ENCODE measurements around the gene G3BP2.

The G3BP2 gene

DNA sequence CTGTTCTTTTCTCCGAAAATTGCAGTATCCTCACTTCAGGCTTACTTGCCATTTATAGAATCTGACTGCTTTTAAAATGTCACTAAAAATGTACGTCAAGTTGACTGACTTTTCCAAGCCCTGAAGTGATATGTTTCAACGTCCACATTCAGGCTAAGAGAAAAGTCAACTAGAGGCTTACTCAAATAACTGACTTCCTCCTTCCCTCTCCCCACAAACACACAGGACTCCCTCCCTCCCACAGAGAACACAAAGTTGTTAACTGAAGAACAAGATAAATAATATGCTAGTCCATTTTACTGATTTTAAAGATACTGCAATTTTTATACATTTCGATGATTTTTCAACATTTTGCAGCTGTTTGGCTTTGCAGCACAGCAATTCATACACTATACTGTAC, 29.1 kb downstream of the G3BP2 start:
- in situ Hi-C loops (cut with MboI; ENCODE audit: low sequenced_read_pairs): no loop called here

DNA sequence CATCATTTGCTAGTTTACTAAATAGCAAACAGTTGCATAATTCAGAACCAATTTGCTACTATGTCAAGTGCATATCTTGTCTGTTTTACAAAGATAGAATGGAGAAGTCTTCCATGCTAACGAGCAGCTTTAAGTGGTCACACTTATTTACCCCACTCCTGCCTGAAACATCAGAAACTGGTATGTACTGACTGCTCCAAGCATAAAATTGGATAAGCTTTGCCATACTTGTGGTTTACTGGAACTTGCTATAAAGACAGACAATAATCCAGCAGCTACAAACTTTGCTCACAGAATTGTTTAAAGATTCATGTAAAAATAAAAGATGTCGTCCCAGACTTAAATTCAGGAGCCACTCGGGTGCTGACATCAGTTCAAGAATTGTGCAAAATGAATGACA, 29.6 kb downstream of the G3BP2 start:
- in situ Hi-C loops (cut with MboI; ENCODE audit: low sequenced_read_pairs): no loop called here

DNA sequence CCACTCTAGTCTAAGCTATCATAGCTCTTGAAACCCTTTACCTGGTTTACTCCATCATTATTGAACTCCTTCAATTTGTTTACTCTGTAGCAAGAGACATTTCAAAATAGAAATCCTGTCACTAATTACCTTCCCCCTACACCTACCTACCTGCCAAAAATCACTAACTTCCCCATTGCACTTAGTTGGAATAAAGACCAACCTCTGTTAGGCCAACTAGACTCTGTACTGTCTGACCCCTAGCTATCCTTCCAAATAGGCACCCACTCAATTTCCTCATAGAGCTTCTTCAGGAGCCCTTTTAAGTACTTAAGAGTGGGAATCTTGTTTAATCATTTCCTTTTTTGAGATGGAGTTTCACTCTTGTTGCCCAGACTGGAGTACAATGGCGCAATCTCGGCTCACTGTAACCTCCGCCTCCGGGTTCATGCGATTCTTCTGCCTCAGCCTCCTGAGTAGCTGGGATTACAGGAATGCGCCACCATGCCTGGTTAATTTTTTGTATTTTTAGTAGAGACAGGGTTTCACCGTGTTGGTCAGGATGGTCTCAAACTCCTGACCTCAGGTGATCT, 34.0 kb downstream of the G3BP2 start:
- in situ Hi-C loops (cut with MboI; ENCODE audit: low sequenced_read_pairs): no loop called here

DNA sequence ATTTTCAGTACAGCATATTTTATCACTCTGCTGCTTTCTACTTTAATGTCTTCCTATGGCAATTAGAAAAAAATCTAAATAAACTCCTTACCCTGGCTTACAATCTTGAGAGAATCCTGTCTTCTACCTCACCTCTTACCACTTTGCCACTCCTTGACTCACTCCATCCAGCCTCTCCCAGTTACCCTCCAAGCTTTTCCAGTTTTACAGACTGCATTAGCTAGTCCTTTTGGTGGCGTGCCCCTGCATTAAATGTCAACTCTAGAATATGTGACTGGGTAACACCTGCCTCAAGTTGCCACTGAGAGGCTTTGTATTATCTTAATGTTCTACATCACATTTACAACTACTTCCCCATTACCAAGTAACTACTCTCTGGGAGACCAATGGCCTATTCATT, 35.4 kb downstream of the G3BP2 start:
- in situ Hi-C loops (cut with MboI; ENCODE audit: low sequenced_read_pairs): no loop called here

DNA sequence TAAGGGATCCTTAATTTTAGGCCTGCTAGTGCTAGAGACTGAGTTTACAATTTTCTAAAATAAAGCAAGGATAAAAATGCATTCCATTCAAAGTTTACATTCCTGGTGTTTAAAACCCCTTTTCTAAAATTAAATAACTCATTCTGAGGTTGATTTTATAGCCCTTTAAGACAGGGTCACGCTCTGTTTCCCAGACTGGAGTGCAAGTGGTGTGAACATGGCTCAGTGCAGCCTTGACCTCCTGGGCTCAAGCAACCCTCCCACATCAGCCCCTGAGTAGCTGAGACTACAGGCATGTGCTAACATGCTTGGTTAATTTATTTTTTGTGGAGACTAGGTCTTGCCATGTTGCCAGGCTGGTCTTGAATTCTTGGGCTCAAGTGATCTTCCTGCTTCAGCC, 36.0 kb downstream of the G3BP2 start:
- in situ Hi-C loops (cut with MboI; ENCODE audit: low sequenced_read_pairs): no loop called here

DNA sequence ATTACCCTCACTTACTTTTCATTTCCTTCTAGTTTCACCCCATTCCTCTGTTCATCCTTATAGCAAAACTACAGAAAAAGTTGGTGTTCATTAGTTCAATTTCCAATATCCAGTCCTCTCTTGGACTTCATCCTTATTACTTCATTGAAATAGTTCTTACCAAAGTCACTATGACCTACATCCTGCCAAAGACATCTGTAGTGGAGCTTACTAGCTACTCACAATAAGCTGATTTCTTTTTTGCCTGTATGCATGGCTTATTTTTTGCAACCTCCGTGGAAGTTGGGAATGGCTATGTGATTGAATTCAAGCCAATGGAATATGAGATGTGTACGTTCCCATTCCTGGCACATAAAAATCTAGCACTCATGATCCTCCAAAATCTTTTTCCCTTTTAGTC, 38.3 kb downstream of the G3BP2 start:
- in situ Hi-C loops (cut with MboI; ENCODE audit: low sequenced_read_pairs): no loop called here

DNA sequence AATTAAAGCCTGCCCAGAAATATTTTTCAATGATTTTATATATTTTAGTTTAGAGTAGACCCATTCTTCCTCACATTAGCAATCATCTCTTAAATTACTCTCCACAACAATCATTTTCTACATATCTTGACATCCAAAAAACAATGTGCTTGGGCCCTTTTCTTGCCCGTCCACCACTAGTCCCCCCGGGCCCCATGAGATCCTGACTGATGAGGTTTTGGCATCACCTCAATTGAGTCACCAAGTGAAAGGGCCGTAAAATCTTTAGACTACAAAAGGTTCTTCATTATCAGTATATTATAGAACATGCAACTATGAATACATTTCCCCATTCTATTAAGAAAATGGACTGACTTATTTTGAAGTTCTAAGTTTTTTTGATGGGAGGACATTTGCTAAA, 38.9 kb downstream of the G3BP2 start:
- in situ Hi-C loops (cut with MboI; ENCODE audit: low sequenced_read_pairs): no loop called here

DNA sequence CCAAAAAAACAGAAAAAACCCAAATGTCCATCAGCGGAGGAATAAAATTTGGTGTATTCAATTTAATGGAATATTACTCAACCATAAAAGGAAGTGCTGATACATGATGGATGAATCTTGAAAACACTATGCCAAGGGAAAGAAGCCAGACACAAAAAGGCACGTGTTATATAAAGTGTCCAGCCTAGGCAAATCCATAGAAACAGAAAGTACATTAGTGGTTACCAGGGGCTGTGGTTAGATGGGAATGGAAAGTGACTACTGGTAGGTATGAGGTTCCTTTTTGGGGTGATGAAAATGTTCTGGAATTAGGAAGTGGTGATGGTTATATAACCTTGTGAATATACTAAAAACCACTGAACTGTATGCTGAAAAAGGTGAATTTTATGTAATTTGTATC, 39.4 kb downstream of the G3BP2 start:
- in situ Hi-C loops (cut with MboI; ENCODE audit: low sequenced_read_pairs): no loop called here

DNA sequence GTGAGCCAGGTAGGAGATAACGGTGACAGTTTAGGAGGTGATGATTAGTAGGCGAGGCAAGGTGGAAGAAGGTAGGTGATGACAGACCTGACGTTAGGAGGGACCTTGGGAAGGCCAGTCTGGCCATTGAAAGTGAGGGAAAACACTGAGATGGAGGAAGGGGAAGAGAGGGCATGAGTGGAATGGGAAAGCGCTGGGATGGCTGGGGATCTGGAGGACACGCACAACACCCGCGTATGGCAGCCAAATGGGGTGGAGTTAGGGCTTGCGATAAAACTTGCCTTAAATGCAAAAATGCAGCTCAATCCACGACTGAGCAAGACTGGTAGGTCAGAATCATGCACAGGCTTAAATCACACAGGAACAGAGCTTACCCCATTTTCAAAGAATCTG, 42.3 kb downstream of the G3BP2 start:
- in situ Hi-C loops (cut with MboI; ENCODE audit: low sequenced_read_pairs): no loop called here

DNA sequence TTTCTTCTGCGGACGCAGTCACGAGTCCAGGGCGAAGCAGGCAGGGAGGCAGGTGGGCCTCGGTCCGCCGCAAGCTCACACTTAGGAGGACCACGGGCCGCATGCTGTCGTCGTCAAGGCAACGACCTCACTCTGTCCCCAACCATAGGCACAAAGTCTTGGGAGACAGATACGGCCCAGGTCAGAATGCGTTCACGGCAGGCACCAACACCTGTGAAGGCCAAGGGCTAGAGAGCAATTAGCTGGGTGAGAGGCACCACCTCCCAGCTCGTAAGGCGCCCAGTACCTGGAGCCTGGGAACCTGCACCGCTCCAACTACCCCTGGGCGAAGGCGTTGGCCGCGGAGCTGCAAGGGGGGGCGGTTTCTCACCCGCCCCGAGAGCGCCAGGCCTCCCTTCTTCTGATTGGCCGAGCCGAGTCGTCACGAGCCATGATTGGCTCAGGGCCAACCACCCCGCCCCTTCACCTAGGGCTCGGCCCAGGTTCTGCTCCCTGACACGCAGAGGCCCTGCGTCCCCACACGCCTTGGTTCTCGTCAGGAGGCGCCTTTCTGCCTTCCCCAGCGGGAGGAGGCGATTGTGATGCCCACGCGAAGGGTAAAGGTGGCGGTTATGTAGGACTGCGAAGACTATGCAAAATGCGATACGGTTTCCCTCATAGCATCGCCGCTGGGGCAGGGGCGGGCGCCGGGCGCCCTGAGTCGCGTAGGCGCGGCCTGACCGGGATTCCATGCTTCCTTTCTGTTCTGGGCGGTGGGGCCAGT, 42.9 kb downstream of the G3BP2 start, which contains the start of gene CDKL2:
Gene CDKL2 (minus strand): TSS at position 355 of the 763 bp plus-strand sequence. CDS start 4,540 bp downstream, outside the sequence.
- in situ Hi-C loops (cut with MboI; ENCODE audit: low sequenced_read_pairs): no loop called here

DNA sequence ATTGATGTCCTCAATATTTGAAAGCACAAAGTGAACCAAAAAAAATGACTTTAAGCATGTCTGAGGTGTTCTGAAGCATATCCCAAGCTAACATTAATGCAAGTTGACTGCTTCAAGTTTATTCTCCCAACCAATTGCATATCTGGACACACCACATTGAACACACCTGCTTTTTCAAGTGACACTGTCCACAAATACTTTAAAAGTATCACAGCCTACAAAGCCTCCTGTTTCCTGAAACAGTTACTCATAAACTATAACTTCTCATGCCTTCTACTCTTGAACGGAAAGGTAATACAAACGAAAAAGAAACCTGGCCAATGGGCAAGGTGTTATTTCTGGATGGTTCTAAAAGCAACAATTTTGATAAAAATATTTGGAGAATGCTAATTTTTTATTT, 44.0 kb downstream of the G3BP2 start:
- in situ Hi-C loops (cut with MboI; ENCODE audit: low sequenced_read_pairs): no loop called here

DNA sequence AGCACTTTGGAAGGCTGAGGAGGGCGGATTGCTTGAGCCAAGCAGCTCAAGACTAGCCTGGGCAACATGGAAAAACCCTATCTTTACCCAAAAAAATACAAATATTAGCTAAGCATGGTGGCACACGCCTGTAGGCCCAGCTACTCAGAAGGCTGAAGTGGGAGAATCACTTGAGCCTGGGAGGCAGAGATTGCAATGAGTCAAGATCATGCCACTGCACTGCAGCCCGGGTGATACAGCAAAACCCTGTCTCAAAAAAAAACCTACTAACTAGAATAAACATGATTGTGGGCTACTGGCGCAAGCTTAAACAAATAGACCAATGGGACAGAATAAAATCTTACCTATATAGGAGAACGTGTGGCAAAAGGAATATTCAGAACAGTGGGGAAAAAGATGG, 50.2 kb downstream of the G3BP2 start:
- in situ Hi-C loops (cut with MboI; ENCODE audit: low sequenced_read_pairs): no loop called here

DNA sequence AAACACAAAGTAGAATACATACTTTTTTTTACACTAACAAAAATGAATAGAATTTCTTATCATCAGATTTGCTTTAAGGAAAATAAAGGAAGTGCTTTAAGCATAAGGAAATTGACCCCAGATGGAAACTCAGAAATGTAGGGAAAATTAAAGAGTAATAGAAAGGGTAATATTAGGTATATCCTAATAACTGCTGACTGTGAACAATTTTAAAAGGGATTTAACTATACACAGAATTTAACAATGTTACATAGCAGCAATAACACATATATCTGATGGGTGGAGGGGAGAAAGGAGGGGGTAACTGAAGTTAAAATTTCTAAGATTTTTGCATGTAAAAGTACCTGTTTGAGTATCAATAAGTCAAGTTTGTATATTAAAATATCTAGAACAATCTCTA, 51.5 kb downstream of the G3BP2 start:
- in situ Hi-C loops (cut with MboI; ENCODE audit: low sequenced_read_pairs): no loop called here

DNA sequence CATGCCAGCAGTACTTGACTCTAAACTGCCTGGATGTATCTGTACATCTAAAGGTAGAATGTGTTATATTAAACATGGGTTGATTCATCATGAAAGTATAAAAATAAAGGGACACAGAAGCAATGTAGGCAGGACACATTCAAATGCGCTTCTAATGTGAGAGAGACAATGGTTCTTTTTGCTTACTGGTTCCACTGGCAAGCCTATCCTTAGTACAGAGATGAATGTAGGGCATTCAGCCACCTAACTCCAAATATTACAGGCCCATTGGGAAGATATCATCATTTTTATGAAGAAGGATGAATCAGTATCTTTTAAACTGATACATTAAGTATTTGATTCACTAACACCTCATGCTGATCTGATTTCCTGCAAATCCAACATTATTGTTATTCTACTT, 60.9 kb downstream of the G3BP2 start:
- in situ Hi-C loops (cut with MboI; ENCODE audit: low sequenced_read_pairs): no loop called here

DNA sequence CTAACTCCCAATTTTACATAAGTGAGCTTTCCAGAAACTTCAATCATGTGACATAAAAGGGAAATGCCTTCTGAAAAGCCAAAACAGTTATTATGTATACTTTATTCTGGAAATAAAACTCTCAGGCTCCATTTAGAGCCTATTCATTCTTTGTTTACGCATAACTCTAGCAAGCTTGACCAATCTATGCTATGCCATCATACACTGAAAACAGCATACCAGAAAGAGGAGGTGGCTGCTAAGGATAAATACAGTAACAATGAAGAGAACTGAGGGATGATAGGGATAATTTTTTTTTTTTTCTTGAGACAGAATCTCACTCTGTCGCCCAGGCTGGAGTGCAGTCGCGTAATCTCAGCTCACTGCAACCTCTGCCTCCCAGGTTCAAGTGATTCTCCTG, 67.3 kb downstream of the G3BP2 start:
- in situ Hi-C loops (cut with MboI; ENCODE audit: low sequenced_read_pairs): no loop called here

DNA sequence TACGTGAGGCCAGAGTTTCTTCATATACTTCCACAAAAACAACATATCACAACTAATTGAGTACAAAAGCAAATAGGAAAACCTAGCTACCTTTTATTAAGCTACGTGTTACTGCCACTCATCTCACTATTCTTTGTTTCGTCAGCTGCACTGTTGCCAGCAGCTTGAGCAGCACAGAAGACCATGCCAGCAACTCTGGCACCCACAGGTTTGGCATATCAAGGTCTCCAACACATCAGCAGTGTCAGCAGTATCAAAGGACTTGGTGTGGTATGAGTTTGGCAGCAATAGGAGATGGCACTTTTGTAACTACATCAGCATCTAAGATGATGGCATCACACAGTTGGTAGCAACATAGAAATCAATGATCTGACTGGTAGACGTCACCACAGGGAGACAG, 73.6 kb downstream of the G3BP2 start:
- in situ Hi-C loops (cut with MboI; ENCODE audit: low sequenced_read_pairs): no loop called here

DNA sequence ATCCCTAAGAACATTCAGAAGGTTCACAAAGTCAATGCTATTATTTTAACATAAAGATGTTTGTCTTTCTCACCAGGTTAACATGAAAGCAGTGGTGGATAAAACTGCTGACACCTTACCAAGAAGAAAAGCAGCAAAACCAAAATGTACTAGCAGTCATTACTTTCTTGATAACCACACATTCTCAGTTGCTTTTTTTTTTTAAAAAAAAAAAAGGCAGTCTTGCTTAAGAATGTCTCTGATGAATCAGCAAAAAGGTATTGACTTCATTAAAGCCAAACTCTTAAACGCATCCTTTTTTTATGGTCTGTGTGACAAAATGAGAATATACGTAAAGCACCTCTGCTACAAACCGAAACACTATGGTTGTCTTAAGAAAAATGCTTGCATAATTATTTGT, 74.8 kb downstream of the G3BP2 start:
- in situ Hi-C loops (cut with MboI; ENCODE audit: low sequenced_read_pairs): no loop called here

DNA sequence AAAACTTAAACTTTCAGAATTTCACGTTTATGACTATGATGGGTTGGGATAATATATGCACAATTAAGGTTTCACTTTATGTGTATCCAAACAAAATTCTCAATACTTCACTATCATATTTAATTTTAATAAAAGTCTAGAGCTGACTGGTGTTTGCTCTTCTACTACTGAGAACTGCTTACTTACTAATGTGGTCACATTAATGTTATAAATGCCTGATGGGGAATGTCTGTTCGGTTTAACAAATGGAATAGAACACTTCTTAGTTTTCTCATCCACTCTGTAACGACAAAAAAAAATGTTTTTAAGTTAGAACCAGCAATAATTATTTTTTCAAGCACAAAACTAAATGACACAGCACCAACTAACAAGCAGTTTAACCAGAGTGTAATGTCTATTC, 77.2 kb downstream of the G3BP2 start:
- in situ Hi-C loops (cut with MboI; ENCODE audit: low sequenced_read_pairs): no loop called here

DNA sequence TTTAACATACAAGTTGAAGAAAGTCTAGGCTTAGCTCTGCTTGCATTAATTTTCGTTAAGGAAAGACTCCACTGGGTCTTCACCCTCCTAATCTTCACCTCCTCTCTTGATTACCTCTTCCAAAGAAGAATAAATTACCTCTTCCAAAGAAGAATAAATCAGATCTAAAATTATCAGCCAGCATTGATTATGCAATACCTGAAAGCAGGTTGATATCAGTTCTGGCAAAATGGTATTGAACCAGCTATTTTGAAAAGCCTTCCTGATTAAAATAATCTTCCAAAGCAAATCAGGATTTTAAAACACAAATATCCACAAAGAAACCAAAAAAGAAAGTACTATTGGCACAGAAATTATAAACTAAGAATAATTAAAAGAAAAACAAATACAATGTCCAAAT, 79.8 kb downstream of the G3BP2 start:
- in situ Hi-C loops (cut with MboI; ENCODE audit: low sequenced_read_pairs): no loop called here
